ENCODE results near the gene LRRC17.

GRCh38 chr7:102897856-102898531 lies 14.8 kb upstream of the LRRC17 start:
- TF ChIP-seq ZNF274 (IDR thresholded peaks at IDR 0.05; ENCODE audit: borderline replicate concordance, low read depth, low read length) (no peak), TRIM25 (IDR thresholded peaks at IDR 0.05; ENCODE audit: borderline replicate concordance) (no peak), CTCF (IDR thresholded peaks at IDR 0.05 in 2 of 3, conservative IDR thresholded peaks at IDR 0.05 in 1 of 3; ENCODE audit: insufficient read depth in 2 of 3, low read depth in 1 of 3, low read length in 3 of 3) (no peak), E2F4 (CRISPR knock-in tag; IDR thresholded peaks at IDR 0.05; ENCODE audit: low read depth) (no peak), ZNF316 (IDR thresholded peaks at IDR 0.05) (no peak), DIDO1 (tag; IDR thresholded peaks at IDR 0.05; ENCODE audit: low read depth) (no peak), FUS (optimal IDR thresholded peaks at IDR 0.05; ENCODE audit: low read depth, low read length) (no peak), ZNF121 (CRISPR knock-in tag; conservative IDR thresholded peaks at IDR 0.05) (no peak), MLX (CRISPR knock-in tag; conservative IDR thresholded peaks at IDR 0.05) (no peak), NFYB (IDR thresholded peaks at IDR 0.05; ENCODE audit: extremely low read depth, insufficient read length) (no peak), DACH1 (IDR thresholded peaks at IDR 0.05; ENCODE audit: partially characterized antibody) (no peak)
